ENCODE data around the gene CORO2A.

DNA sequence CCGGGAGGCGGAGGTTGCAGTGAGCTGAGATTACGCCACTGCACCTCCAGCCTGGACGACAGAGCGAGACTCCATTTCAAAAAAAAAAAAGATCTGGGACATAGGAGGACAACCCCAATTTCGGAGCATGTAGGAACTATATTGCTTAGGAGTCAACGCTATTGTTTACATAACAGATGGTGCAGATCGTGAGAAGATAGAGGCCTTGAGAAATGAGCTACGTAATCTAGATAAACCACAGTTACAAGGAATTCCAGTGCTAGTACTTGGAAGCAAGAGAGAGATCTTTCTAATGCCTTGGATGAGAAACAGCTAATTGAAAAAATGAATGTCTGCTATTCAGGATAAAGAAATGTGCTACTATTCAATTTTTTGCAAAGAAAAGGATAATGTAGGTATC is 42.7 kb upstream of the CORO2A start:
- TF ChIP-seq, protein P1, sequence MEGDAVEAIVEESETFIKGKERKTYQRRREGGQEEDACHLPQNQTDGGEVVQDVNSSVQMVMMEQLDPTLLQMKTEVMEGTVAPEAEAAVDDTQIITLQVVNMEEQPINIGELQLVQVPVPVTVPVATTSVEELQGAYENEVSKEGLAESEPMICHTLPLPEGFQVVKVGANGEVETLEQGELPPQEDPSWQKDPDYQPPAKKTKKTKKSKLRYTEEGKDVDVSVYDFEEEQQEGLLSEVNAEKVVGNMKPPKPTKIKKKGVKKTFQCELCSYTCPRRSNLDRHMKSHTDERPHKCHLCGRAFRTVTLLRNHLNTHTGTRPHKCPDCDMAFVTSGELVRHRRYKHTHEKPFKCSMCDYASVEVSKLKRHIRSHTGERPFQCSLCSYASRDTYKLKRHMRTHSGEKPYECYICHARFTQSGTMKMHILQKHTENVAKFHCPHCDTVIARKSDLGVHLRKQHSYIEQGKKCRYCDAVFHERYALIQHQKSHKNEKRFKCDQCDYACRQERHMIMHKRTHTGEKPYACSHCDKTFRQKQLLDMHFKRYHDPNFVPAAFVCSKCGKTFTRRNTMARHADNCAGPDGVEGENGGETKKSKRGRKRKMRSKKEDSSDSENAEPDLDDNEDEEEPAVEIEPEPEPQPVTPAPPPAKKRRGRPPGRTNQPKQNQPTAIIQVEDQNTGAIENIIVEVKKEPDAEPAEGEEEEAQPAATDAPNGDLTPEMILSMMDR (IDR thresholded peaks at IDR 0.05), result no peak
- TF ChIP-seq POLR2AphosphoS5 (IDR thresholded peaks at IDR 0.05), result no peak
- TF ChIP-seq POLR2A (IDR thresholded peaks at IDR 0.05), result no peak
